IMR-90 (cell line): ENCODE results near the gene CIBAR2.

Source experiments
- CTCF ChIP-seq: conservative IDR thresholded peaks from 2 replicates; pipeline ENCODE4 v1.5.1; 2012; ENCODE audit warnings: mild to moderate bottlenecking, low read depth, low read length, improper control_type of control experiment
- FOS ChIP-seq: fragments of 150-350 bp; IDR thresholded peaks from 2 replicates; pipeline ENCODE4 v1.6.1; 2016; ENCODE audit warnings: low read depth, low read length
- MAFK ChIP-seq: IDR thresholded peaks from 2 replicates; pipeline ENCODE4 v1.6.1; 2012; ENCODE audit warnings: low read depth, low read length, improper control_type of control experiment
- POLR2A ChIP-seq: IDR thresholded peaks from 2 replicates; pipeline ENCODE4 v1.6.1; 2012; ENCODE audit warnings: mild to moderate bottlenecking, low read depth, low read length
- RFX5 ChIP-seq: IDR thresholded peaks from 2 replicates; pipeline ENCODE4 v1.8.0; 2012; ENCODE audit warnings: low read depth, mild to moderate bottlenecking, low read length, moderate library complexity

- TF ChIP-seq CTCF, result no peak
- TF ChIP-seq RFX5, result no peak
- TF ChIP-seq FOS, result no peak
- TF ChIP-seq MAFK, result no peak
- TF ChIP-seq POLR2A, result no peak
Observed at GRCh38 chr16:85065099-85065498, 47.2 kb downstream of the CIBAR2 start.
